ENCODE results near the gene IL17RD.

IL17RD gene

GRCh38 chr3:57158813-57159738, 6.1 kb downstream of the IL17RD start:
- DNase-seq (ENCODE audit: low read depth): no peak

DNA sequence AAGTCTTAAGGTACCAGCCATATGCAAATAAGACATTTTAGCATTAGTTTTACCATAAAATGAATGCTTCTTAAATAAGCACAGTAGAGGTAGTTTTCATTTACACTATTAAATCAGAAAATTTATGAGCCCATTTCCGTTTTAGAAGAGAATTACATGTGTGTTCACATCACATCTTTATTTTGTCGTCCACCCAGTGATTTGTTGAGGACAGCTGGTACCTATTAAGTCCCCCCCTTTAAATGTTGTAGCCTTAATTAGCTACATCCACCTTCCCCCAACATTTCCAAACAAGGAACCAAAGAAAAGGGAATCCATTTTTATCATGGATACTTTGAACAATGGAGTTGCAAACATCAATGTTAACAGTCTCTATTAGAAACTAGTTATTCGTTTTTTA, 6.8 kb downstream of the IL17RD start:
- no peak for DNase-seq (ENCODE audit: low read depth)

DNA sequence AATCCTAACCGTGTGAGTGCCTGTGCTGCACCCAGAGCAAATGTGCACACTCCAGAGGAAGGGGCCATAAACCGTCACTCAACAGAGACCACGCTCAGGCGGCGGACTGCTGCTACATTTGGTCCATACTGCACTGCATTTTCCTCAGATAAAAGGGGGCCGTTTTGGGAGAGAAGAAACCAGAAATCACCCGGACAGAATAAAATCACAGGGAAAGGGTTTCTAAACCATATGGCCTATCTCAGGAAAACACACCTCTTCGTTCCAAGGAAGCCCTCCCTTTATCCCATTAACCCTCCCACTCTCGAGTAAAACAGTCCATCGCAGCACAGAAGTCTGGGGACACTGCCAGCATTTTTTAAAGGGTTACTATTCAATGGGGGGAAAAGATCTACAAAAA, 7.6 kb downstream of the IL17RD start:
- no peak for DNase-seq (ENCODE audit: low read depth)

GRCh38 chr3:57155310-57155643, 9.9 kb downstream of the IL17RD start:
- no peak for DNase-seq (ENCODE audit: low read depth)

- no peak for DNase-seq (ENCODE audit: low read depth)
Observed at GRCh38 chr3:57154470-57155309, 10.5 kb downstream of the IL17RD start.

DNA sequence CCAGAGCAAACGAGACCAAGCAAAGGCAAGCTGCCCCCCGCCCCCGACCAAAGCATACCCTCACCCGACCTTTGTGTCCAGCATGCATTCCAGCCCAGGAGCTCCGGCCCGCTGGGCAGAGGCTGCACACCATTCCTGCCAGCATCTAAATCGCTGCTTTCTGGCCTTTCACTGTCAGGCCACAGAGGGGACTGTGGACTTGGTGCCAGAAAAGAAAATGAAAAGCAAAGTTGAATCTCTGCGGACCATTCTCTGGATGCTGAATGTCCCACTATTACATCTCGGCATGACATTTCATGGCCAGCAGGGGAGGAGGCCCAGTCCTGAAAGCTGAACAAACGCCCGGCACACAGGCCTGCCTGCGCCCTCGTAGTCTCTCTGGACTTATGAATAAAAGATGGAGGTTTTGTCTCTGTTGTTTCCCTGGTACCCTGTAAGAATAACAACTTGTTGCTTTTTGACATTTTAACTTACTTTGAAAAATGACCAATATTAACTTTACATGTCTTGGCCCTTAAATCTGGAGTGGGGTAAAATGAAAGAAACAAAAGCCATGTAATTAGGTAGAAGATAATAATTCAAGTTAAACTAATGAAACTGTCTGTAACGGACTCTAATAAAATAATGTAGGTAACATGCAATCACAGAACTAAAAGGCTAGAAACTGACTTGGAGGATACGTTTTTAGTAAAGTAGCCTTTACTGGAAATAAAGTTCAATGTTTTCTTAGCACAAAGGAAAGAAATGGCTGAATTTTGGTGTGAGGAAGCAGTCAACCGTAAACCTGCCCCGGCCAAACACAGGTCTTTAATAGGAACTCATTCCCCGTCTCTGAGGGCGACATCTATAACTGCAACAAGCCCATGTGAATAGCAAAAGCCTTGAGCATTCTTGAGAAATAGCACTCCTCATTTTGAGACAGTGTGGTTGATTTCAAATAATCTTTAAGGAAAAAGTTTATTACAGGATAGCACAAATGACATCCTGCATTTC, 12.7 kb downstream of the IL17RD start:
- DNase-seq (ENCODE audit: low read depth): no peak

- no peak for DNase-seq (ENCODE audit: low read depth)
Observed at GRCh38 chr3:57151749-57152148, 13.4 kb downstream of the IL17RD start.

- DNase-seq (ENCODE audit: low read depth): no peak
Observed at GRCh38 chr3:57151021-57151449, 14.1 kb downstream of the IL17RD start.

DNA sequence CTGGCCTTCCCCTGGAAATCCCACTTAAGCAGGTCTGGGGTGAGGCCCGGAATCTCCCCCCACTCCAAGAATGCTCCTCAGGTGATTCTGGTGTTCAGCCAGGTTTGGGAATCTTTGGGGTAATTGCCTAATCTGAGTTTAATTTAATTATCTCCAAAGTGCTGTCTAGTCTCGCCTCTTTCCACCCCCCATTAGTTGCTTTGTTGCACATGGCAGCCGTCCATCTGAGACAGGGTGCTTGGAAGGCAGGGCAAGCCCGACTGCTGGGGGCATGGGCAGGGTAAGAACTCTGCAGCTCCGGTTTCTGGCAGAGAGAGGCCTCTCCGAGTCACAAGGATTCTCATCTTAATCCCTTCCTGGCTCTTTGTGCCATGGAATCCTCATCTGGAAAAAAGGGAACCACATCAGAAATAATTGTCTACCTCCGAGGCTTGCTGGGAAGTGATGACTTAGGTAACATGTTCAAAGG, 15.0 kb downstream of the IL17RD start:
- DNase-seq (ENCODE audit: low read depth): no peak

DNA sequence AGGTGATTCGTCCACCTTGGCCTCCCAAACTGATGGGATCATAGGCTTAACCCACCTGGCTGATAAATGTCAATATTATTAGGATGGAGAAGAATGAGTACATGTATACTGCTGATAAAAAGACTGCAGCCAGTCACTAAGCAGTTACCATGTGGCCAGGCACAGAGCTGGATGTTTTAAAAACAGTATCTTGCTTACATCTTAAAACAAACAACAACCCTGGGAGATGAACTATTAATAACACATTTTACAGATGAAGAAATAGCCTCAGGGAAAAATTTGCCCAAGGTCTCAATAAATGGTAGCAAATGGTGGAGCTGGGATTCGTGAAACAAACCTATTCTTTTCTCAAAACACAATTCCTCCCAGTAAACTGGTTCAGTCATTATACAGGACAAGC, 18.1 kb downstream of the IL17RD start:
- no peak for DNase-seq (ENCODE audit: low read depth)

GRCh38 chr3:57145852-57146251, 19.3 kb downstream of the IL17RD start:
- no peak for DNase-seq (ENCODE audit: low read depth)

GRCh38 chr3:57144952-57145351, 20.2 kb downstream of the IL17RD start:
- DNase-seq (ENCODE audit: low read depth): no peak

DNA sequence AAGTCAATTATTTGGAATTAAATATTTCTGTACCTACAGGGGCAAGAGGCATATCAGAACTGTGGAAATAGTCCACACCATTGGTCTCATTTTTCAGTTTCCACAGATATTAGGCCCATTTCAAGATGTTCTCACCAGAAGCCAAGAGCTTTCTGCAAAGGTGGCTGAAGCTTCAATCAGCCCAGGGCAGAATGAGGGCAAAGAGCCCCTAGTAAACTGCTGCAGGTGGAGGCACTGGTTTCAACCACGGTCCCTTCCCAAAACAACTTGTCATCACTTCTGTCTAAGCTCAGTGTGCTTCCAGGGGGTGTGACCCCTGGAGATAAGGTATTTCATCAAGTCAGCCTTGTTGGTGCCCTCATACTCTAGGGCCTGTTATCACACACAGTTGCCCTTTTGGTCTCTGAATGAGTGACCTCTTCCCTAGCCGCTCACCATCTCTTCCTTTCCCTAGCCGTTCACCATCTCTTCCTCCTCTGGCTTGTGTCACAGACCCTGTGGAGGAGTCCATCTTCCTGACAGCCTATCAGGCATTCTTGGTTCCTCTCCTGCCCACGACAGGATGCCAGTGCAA, 21.2 kb downstream of the IL17RD start:
- DNase-seq (ENCODE audit: low read depth): no peak

- DNase-seq (ENCODE audit: low read depth): no peak
Observed at GRCh38 chr3:57142411-57142723, 22.8 kb downstream of the IL17RD start.

DNA sequence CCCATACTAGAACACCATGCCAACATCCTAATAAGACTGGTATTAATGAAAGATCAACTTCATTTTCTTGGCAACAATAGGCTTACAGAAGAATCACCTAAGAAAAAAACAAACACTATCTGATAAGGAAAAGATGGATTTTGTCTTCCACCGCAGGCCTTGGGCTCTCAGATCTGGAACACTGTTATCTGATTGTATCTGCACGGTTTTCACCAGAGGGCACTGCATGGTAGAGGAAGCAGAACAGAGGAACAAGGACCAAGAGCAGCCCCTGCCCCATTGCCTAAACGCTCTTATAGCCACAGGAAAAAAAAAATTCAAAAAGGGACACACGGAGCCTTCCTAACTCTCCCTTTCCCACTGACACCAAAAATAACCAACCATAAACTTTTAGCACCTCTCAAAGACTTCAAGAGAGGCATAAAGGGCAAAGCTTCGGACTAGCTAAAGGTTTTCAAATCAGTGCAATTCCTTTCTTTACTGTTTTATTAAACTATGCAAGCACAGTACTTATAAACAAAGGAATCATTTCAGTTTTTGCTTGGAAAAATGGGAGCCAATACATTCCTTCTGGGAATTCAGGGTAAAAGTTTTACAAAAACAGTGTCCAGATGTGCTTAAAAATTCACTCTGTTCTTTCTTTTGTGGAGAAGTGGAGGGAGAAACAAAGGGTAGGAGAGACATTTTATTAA, 23.3 kb downstream of the IL17RD start:
- no peak for DNase-seq (ENCODE audit: low read depth)

- no peak for DNase-seq (ENCODE audit: low read depth)
Observed at GRCh38 chr3:57140894-57141293, 24.3 kb downstream of the IL17RD start.

DNA sequence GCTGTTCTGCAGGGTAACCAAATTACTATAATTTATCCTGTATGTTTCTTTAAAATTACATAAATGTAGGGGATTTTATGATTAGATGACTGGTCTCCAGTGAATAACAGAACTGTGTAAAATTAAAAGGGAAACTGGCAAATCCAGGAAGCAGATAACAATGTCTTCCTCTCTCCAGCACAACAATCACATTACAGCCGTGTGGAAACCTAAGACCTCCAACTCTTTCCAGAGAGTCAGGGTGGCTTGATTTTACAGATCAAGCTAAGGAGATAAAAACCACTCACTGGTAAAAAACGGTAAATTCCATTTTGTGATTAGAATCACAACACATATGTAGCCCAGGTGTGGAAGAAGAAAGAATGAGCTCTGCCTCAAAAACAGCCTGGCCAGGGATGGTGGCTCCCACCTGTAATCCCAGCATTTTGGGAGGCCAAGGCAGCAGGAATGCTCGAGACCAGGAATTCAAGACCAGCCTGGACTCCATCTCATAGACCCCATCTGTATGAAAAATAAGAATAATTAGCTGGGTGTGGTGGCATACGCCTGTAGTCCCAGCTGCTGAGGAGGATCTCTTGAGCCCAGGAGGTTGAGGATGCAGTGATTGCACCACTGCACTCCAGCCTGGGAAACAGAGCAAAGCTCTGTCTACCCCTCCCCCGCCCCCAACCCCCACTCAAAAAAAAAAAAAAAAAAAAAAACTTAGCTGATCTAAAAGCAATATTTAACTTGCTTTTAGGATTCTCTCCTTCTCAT, 29.0 kb downstream of the IL17RD start:
- no peak for DNase-seq (ENCODE audit: low read depth)

- no peak for DNase-seq (ENCODE audit: low read depth)
Observed at GRCh38 chr3:57133157-57133556, 32.0 kb downstream of the IL17RD start.

- DNase-seq (ENCODE audit: low read depth): no peak
Observed at GRCh38 chr3:57132674-57133073, 32.5 kb downstream of the IL17RD start.

DNA sequence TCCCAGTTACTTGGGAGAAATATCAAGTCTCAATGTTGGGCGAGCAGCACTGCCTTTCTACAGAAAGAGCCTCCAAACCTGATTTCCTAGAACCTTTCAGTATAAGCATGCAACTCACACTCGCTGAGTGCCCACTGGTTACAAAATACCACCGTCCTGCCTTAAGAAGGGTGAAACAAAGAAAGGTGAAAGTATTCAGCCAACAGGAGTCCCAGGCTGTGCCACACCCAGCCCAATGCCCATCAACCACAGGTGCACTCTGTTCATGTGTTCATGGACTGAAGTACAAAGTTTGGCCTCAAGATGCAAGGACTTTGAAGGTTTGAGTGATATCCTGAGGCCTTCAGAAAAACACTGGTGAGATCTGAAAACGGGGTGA, 34.0 kb downstream of the IL17RD start:
- DNase-seq (ENCODE audit: low read depth): no peak

Data from activated T-helper 9 cell treated with anti-CD3 and anti-CD28 coated beads, Interleukin-2, amount 50 U/mL, for 16 hours (primary cell).